HG03060 (cell line): ENCODE measurements around the gene CD164L2.
"Not testable (repeated sequence)": the region's sequence is repeated elsewhere in the genome, so short reads cannot be mapped to it uniquely, and the experiment has no call there.

Experiments used
- ATAC-seq: cut with Tn5 transposase; IDR thresholded peaks from one replicate; pipeline ENCODE4 v1.9.1; 2021; ENCODE audit warnings: low read depth, moderate number of reproducible peaks; ENCODE audit not compliant: unreplicated experiment

CD164L2 gene

DNA sequence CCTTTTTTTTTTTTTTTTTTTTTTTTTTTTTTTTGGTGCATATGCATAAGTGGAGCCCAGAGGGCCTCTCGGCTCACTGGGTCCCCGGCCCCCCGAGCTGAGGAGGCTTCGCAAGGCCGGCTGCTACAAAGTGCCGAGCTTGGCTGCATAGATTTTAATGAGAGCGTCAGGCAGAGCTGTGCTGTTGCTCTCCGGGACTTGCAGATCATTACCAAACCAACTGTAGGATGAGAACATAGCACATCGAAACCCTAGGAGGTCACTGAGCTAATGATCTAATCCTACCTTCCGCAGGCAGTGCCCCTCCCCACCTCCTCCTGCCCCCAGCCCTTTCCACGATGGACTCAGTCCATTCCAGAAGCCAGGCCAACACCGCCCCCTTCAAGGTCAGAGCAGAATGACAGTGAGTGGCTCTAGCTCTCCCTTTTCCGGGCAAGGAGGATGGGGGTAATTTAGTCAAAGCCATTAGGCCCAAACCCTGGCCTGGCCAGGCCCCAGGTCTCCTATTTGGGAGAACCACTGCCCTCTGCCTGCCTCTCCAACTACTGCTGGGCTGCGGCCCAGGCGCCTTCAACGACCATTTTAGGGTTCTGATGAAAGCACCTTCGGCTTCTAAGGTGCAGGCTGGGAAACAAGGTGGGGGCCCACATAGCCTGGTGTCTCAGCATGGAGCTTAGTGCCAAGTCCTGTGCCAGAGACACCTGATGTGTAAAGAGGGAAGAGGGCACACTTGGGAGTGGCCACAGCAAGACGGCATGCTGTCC is 22.6 kb upstream of the CD164L2 start:
- not testable (repeated sequence) for ATAC-seq

DNA sequence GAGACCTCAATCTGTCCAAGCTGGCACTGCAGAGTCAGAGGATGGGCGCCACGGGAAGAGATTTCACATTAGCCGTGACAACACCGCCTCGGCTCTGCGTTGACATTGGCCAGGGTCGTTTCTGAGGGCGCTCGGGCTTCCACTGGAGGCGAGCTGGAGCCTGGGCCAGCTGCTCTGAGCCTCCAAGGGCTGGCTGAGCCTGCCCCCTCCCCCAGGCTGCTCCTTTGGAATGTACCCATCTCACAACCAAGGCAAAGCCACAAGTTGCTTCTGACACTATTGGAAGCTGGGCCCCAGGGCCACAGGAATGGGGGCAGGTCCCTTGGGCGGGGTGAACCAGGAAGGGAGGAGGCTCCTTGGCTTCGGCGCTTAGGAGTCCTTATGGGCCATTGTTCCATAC is 21.9 kb upstream of the CD164L2 start:
- no peak for ATAC-seq

DNA sequence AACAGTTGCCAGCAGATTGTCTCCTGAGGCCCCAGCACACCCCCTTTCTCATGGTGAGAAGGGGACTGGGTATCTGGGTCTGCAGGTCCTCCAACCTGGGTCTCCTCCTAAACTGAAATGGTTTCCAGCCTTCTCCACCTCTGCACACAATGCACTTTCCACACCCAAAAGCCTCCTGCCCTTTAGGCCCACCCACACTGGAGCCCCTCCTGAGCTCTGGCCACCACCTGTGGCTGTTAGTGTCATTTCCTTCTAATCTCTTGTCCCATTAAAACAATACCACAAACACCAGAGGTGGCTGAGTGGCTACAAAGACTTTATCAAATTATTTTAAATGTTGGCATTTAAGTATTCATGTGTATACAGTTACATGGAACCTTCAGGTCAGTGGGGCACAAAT is 20.8 kb upstream of the CD164L2 start:
- no peak for ATAC-seq

DNA sequence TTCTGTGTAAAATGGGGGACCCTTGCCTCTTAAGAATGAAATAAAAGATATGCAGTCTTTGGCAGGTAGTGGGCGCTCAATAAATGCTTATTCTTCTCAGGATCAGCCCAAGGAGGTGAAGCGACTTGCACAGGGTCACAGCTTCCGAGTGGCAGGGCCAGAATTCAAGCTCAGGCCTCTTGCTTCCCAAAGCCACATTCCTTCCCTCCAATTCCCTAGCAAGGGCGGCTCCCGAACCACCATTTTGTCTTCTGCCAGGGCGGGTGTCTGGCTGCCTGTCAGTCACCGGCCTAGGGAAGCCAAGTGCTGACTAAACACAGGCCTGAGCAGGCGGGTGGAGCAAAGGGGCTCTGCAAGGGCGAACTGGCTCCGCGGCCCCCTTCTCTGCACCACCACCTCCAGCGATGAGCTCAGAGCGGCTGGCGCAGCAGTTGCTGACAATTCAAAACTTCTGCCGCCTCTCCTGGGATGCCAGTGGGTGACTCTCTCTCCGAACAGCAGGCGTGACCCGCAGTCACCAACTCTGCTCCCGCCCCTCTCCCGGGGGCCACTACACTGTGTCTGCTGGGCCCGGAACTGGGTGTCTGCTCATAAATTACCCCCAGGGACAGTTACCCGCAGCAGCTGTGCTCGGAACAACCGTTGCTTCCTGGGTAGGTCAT is 20.1 kb upstream of the CD164L2 start:
- ATAC-seq: no peak

DNA sequence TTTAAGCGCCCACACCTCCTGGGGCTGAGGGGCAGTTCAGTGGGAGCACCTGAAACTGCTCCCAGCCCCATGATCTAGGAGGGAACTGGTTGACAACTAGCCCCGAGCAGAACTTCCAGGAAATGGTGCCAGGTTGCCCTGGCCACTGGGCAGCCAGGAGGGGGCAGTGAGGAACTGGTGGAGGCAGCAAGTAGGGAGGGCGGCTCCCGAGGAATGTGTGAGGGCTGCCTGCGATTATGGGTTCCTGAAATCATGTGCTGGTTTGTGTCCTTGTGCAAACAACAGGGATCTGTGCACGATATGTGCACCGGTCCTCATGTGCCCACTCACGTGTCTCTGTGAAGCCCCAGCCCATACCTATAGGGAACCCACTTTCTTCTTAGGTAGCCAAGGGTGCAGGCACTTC is 19.2 kb upstream of the CD164L2 start:
- ATAC-seq: no peak

DNA sequence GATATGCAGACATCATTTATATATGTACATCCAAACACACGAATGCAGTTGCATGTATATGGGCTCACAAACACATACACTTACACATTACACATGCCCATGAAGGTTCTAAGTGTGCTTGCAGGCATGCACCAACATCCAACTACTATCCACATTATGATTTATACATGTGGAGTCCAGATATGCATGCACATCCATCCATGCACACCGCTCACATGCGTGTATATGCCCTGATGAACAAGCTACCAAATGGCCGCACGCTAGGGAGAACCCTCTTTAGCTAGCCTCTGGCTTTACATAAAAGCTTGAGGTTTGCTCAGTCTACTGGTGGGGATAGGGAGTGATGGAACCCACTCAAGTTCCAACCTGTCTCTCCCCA is 17.8 kb upstream of the CD164L2 start:
- ATAC-seq: no peak

DNA sequence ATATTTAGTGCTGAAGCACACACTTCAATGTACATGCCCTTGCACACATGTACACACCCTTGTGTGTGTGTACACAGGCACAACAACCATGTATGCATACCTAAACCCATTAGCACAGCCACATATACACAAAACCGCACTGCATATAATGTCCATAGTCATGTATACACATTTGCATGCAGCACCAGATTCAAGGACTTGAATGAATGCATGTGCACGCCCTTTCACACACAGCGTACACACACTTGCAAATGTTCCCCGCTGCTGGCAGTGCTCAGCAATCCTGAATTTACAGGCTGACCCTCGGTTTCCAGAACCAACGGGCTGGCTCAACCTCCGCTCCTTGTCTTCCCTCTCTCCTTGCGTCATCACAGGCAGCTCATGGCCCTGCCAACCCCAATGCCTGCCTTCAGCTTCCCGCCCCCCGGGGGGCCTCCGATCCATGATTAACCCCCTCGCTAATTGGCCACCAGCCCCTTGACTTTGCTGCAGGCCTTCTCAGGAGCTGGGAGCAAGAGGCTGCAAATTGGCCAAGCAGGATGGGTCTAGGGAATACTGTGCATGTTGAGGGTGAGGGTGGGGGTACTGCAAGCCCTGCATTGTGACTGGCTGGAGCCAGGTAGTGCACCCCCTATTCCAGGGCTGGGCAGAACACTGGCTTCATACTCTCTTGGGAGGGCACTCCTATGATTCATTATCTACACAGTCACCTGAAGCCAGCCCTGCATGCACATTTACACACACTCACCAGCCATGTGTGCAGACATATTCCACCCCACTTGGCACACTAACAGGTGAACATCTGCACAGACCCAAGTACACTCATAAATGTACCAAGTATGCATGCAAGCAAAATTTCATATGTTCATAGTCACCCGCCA is 17.2 kb upstream of the CD164L2 start:
- no peak for ATAC-seq

DNA sequence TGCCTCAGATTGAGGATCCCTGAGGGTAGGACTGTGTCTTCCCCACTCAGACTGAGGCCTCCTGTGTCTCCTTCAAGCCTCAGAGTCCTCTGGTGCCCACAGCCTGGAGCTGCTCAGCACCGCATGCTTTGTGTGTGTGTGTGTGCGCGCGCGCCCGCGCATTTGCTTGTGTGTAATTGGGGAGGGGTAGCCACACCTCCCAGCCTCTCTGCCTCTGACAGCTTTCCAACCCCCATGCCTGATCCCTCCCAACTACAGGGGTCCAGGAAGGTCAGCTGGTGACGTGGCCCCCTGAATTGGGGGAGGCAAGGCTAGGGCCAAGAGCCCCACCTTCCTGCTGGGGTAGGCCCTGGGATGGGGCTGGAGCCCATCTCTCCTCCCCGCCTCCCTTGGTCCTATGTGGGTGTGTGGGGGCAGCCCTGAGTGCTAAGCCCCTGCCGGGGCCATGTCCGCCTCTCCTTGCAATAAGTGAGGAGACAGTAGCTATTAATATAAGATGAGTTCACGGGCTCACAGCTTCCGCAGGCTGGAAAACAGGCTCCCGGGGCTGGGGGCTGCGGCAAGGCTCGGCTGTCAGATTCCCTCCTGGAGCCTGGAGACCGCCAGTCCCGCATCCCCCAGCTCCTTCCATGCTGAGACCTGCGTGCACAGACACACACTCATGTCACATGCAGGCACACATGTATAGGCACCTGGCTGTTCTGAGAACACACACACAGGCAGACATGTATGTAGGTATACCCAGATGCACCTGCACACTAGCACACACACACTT is 16.3 kb upstream of the CD164L2 start:
- ATAC-seq: no peak

DNA sequence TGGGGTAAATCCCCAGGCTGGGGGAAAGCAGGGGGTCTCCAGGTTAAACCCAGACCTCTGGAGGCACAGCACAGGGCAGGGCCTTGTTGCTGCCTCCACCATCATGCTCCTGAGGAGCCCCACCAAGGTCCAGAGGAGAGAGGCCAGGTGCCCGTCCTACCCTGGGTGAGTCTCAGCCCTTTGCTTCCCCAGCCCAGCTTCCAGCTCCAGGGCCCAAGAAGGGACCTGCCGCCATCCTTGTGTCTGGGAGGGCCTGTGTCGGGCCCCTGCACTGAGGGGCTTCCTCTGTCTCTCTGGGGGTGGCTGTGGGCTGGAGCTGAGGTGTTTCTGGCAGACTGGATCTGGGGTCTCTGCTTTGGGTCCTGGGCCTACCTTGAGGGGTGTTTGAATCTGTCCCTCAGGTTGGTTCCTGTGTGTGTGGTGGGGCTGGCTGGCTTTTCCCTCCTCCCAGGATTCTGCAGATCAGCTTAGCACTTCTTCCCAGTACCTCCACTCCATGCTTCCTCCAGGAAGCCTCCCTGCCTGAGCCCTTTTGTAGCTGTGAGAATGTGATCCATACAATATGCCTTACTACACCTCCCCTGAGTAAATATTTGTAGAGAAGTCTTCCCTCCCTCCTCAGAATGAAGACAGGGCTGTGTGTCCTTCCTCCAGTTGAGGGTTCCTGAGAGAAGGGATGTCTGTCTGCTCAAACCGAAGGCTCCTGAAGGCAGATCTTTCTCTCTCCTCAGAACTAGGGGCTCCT is 15.4 kb upstream of the CD164L2 start:
- ATAC-seq: no peak

DNA sequence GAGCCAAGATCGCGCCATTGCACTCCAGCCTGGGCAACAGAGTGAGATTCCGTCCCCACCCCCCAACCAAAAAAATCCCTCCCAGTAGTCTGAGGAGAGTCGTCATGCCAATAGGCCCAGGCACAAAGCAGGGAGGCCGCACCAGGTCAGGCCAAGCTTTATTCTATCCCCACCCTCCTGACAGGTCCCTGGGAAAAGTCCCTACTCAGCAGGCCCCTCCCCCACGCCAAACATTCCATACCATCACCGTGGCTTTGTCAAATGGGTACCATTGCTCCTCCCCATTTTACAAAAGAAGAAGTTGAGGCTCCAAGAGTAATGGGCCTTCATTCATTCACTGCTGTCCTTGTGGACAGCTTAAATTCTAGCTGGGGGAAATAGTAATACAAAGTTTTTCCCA is 14.6 kb upstream of the CD164L2 start:
- no peak for ATAC-seq

DNA sequence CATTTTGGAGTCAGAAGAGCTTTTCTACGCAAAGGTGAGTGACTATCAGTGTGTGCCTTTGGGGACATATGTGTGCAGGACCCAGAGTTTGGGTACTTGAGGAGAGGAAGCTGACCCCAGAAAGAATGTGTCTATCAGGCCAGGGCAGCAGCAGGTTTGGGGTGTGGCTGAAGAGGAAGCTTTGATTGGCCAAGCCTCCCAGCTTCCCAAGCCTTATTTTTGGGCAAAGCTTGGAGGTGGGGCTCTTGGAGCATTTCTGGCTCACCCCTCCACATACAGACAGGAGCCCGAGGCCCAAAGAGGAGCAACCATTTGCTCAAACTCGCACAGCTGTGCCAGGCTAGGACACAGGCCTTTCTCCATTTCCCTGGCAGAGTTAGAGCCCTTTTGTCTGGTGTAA is 14.0 kb upstream of the CD164L2 start:
- ATAC-seq: no peak

DNA sequence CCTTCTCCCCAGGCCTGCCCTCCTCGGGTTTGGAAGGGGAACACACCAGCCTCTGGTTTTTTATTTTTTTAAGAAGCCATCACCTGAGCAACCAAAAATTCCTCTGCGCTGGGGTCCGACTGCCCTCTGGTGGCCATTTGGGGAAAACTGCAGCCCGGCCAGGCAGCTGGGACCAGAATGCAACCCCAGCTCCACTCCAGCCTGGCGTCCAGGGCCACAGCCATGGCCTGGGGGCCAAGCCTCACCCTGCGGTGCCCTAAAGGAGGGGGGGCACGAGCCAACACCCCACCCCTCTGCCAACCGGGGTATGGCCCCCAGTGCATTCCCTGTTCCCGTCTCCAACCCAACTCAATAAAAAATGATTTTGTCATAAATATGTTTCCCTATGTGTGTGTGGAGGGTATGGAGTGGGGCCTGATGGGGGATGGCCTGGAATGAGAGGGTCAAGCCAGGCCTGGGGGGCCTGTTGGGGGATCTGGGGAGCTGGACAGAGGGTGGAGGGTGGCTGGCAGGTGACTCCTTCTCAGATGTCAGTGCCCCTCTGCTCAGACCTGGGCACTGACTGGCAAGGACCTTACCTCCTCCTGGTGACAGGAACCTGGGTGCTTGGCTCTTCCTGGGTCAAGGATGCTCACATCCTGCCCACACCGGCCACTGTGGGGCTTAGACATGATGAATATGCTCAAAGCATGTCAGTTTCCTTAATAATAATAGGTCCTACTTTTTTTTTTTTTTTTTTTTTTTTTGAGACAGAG is 12.5 kb upstream of the CD164L2 start:
- ATAC-seq: no peak

DNA sequence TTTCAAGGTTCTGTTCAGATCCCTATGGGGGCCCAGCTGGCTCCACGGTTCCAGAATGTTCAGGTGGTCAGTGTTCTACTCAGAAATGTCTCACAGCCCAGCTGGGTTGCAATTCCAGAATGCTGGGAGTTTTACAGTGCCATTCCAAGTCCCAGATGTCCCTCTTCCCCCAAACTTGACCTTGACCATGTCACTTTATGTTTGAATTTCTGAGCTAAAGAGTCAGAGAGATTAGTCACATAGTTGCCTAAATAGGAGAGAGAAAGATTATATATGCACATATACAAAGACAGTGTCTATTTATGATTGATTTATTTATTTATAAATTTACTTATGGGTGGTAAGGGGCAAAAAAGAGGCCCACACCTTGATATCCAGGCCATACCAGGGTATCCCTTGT is 11.8 kb upstream of the CD164L2 start:
- ATAC-seq: no peak

DNA sequence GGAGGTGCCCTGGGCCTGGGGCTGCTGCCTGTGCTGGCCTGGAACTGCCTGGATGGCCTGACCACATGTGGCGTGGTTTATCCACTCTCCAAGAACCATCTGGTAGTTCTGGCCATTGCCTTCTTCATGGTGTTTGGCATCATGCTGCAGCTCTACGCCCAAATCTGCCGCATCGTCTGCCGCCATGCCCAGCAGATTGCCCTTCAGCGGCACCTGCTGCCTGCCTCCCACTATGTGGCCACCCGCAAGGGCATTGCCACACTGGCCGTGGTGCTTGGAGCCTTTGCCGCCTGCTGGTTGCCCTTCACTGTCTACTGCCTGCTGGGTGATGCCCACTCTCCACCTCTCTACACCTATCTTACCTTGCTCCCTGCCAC is 11.1 kb upstream of the CD164L2 start:
- no peak for ATAC-seq

DNA sequence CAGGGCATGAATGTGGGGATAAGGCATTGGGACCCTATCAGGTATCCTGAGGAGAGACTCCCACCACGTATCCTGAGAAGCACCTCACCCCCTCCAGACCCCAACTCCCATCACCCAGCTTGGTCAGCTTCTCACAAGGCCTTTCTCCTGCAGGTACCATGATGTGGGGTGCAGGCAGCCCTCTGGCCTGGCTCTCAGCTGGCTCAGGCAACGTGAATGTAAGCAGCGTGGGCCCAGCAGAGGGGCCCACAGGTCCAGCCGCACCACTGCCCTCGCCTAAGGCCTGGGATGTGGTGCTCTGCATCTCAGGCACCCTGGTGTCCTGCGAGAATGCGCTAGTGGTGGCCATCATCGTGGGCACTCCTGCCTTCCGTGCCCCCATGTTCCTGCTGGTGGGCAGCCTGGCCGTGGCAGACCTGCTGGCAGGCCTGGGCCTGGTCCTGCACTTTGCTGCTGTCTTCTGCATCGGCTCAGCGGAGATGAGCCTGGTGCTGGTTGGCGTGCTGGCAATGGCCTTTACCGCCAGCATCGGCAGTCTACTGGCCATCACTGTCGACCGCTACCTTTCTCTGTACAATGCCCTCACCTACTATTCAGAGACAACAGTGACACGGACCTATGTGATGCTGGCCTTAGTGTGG is 10.6 kb upstream of the CD164L2 start:
- ATAC-seq: no peak

DNA sequence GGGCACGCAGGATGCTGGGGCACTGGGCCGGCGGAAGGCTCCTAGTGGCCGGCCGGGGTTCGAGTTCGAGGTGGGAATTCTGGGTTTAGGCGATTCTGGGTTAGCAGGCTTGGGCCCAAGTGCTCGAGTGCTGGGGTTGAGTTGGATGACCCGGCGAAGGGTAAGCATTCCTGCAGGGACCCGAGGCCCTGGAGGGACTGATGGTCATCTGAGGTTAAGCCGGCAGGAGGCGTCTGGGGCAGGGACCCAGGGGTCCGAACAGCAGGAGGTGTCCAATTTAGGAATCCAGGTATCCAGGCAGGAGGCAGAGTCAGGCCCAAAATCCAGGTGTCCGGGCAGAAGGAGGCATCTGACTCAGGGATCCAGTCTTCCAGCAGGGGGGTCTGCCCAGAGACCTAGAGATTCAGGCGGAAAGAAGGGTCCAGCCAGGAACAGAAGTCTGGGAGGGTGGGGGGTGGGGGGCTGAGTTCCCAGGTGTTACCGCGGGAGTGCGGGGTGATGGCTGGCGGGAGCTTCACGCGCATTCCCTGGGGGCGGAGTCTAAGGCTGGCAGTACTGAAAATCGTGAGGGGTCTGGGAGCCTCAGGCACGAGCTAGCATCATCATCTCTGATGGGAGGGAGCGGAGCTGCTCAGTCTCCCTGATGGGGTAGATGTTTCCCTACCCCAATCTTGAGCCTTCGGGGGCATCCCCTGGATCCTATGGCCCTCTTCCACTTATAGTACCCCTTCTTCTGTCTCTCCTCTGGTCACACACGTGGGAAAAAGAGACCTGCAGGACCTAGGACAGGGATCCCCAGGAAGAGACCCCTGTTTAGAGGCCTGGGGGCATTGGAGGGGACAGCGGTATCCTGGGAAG is 9.9 kb upstream of the CD164L2 start:
- no peak for ATAC-seq

DNA sequence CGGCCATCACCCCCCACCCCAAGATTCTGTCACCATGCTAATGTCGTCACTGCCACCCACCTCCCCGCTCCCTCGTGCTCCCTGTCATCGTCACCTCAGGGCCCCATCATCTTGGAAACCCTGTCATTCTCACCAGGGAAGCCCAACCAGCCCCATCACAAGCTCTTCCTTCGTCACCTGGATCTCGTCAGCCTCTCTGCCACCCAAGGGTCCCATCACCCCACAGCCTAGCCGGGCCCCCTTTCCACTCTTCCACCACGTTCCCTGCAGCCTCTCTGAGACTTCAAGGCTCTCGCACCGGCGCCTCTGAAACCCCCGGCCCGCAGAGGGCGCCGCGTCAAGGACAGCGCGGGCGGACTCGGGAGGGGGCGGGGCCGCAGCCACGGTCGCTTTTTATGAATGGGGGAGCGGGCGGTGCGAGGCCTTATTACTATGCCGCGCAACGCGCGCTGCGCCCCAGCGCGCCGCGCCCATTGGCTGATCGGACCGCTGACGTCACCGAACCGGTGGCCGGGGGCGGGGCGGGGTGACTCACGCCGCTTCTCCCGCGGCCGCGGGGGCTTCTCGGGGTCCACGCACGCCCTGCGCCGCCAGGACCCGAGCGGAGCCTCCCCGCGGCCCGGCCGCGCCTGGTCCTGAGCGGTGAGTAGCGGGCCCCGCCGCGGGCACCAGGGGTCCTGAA is 9.1 kb upstream of the CD164L2 start, which contains the start of gene GPR3:
GPR3 (plus strand) TSS at position 527 of the 682 bp plus-strand sequence. CDS start 1,177 bp downstream, outside the sequence.
- ATAC-seq: no peak
